ENCODE measurements around the gene GNAQ.

DNA sequence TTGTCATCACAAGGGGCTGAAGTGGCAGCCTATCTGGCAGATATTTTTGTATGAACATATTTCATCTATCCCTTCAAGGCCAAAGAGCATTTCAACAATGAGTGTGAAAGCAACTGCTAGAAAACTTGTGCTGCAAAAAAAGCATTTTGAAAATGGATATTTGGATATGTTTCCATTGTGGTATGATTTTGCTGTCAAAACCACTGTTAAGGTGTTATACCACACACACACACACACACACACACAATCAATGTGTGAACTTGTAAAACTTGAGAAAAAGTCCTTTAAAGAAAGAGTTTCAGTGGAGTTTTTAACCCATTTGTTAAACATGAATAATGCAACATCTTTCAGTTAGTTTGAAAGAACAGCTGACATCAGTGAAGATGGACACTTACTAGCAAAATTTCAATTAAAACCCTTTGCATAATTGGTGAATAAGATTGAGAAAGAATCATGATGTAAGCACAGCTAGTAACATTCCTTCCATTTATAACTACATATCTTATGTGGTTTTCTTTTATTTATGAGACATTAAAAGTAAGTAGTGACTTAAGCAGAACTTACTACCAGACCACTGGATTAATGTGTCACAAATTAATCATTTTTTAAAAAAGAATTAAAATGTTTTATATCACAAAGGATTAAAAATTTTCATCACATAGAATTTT is 200.9 kb downstream of the GNAQ start:
- TF ChIP-seq CTCF (conservative IDR thresholded peaks at IDR 0.05; ENCODE audit: low read depth, low read length) = no peak
- TF ChIP-seq EZH2 (IDR thresholded peaks at IDR 0.05; ENCODE audit: low read length, unreplicated experiment) = no peak
- no peak for TF ChIP-seq EZH2phosphoT487 (IDR thresholded peaks at IDR 0.05; ENCODE audit: borderline replicate concordance, low read length)
